NCI-H2196 (cell line): ENCODE measurements around the gene PARVG.

Experiments used
- DNase-seq: peaks from one replicate; lab custom pipeline; 2025; ENCODE audit not compliant: unreplicated experiment; lab: John Stamatoyannopoulos, UW

PARVG gene

GRCh38 chr22:44180706-44181032 lies at the start of gene PARVG:
PARVG (plus strand) TSS chr22:44180925; CDS start chr22:44183330, 2,405 bp downstream.
- peak; percentile 49 for DNase-seq

- DNase-seq = no peak
Observed at GRCh38 chr22:44131412-44131811, 49.3 kb upstream of the PARVG start.

GRCh38 chr22:44131989-44132685 lies 48.6 kb upstream of the PARVG start:
- no peak for DNase-seq

GRCh38 chr22:44132724-44133123 lies 48.0 kb upstream of the PARVG start:
- no peak for DNase-seq

- no peak for DNase-seq
Observed at GRCh38 chr22:44133161-44133560, 47.6 kb upstream of the PARVG start.

- DNase-seq = no peak
Observed at GRCh38 chr22:44133901-44134571, 46.7 kb upstream of the PARVG start.

- no peak for DNase-seq
Observed at GRCh38 chr22:44136112-44136511, 44.6 kb upstream of the PARVG start.

GRCh38 chr22:44136786-44137185 lies 43.9 kb upstream of the PARVG start:
- no peak for DNase-seq

GRCh38 chr22:44137415-44137814 lies 43.3 kb upstream of the PARVG start:
- no peak for DNase-seq

- no peak for DNase-seq
Observed at GRCh38 chr22:44139773-44140172, 41.0 kb upstream of the PARVG start.

GRCh38 chr22:44142421-44143104 lies 38.2 kb upstream of the PARVG start:
- no peak for DNase-seq

- peak; percentile 20 for DNase-seq
Observed at GRCh38 chr22:44143105-44143474, 37.6 kb upstream of the PARVG start.

- no peak for DNase-seq
Observed at GRCh38 chr22:44143579-44143978, 37.1 kb upstream of the PARVG start.

GRCh38 chr22:44144046-44144569 lies 36.6 kb upstream of the PARVG start:
- DNase-seq = no peak

- DNase-seq = no peak
Observed at GRCh38 chr22:44145544-44145943, 35.2 kb upstream of the PARVG start.

- no peak for DNase-seq
Observed at GRCh38 chr22:44146088-44146861, 34.5 kb upstream of the PARVG start.

GRCh38 chr22:44147008-44147645 lies 33.6 kb upstream of the PARVG start:
- no peak for DNase-seq

GRCh38 chr22:44147821-44148574 lies 32.7 kb upstream of the PARVG start:
- no peak for DNase-seq

- DNase-seq = no peak
Observed at GRCh38 chr22:44151676-44152075, 29.0 kb upstream of the PARVG start.

- no peak for DNase-seq
Observed at GRCh38 chr22:44153710-44154109, 27.0 kb upstream of the PARVG start.
